CD14-positive monocyte (primary cell): ENCODE data around the gene TMEM181. TPM values are rescaled to one million over a fixed set of nuclear protein-coding genes. Genes with fewer than 3 reads are reported as not detected.
A peak's percentile ranks its signal among the peaks of the same experiment; 100 is the strongest.

Experiments used
- DNase-seq, 3 donors: peaks; one replicate each; pipeline ENCODE4 v3.0.0-alpha.2; 2011 to 2022
- H2AFZ ChIP-seq: 2 replicates; pipeline ENCODE4 v1.6.0; 2012; ENCODE audit warnings: mild to moderate bottlenecking, low read depth, low read length, inconsistent platforms; ENCODE audit not compliant: insufficient read depth, poor library complexity, severe bottlenecking
- H3K27ac ChIP-seq, 2 donors: 1 replicate in 1 of 2; 2 replicates in 1 of 2; pipeline ENCODE4 v1.5.1; 2012 to 2013; ENCODE audit warnings: low read length in 2 of 2, control low read depth in 1 of 2, inconsistent platforms in 1 of 2, low read depth in 1 of 2, mild to moderate bottlenecking in 1 of 2
- H3K27me3 ChIP-seq, 2 donors: one replicate each; pipeline versions ENCODE4 v1.6.0 to v1.6.1; 2011 to 2013; ENCODE audit warnings: low read length in 2 of 2; ENCODE audit not compliant: control insufficient read depth in 2 of 2, insufficient read depth in 2 of 2
- H3K36me3 ChIP-seq, 2 donors: replicated peaks in 1 of 2; 1 replicate in 1 of 2; 2 replicates in 1 of 2; pipeline versions ENCODE4 v1.5.1 to v1.6.1; 2012 to 2013; ENCODE audit warnings: low read length in 2 of 2, control low read depth in 1 of 2, inconsistent platforms in 1 of 2, mild to moderate bottlenecking in 1 of 2; ENCODE audit not compliant: insufficient read depth in 2 of 2, control insufficient read depth in 1 of 2
- H3K4me1 ChIP-seq, 2 donors: 1 replicate in 1 of 2; 2 replicates in 1 of 2; pipeline versions ENCODE4 v1.5.1 to v1.6.1; 2012 to 2013; ENCODE audit warnings: low read length in 2 of 2, control low read depth in 1 of 2, inconsistent platforms in 1 of 2, mild to moderate bottlenecking in 1 of 2, moderate library complexity in 1 of 2; ENCODE audit not compliant: insufficient read depth in 2 of 2, control insufficient read depth in 1 of 2
- H3K4me2 ChIP-seq: replicated peaks from 2 replicates; pipeline ENCODE3; 2012; ENCODE audit warnings: low read length, moderate library complexity, mild to moderate bottlenecking; ENCODE audit not compliant: poor library complexity, severe bottlenecking; ENCODE audit errors: extremely low read depth
- H3K4me3 ChIP-seq, 3 experiments: fragments of 200-600 bp in 1 of 3; sonication (generic) in 1 of 3; replicated peaks in 1 of 3; 1 replicate in 2 of 3; 2 replicates in 1 of 3; pipeline ENCODE4 v1.5.1; 2011 to 2013; ENCODE audit warnings: low read length in 3 of 3, mild to moderate bottlenecking in 3 of 3, control low read depth in 2 of 3, low read depth in 2 of 3, inconsistent platforms in 1 of 3, moderate library complexity in 1 of 3
- H3K79me2 ChIP-seq: 2 replicates; pipeline ENCODE4 v1.6.0; 2012; ENCODE audit warnings: mild to moderate bottlenecking, control low read depth, inconsistent platforms, low read length, moderate library complexity; ENCODE audit not compliant: insufficient read depth
- H3K9ac ChIP-seq: 2 replicates; pipeline ENCODE4 v1.6.0; 2017; ENCODE audit warnings: low read length, mild to moderate bottlenecking; ENCODE audit not compliant: insufficient read depth, poor library complexity, severe bottlenecking
- H3K9me3 ChIP-seq, 2 donors: replicated peaks in 1 of 2; 1 replicate in 1 of 2; 2 replicates in 1 of 2; pipeline versions ENCODE4 v1.5.1 to v1.6.1; 2012 to 2013; ENCODE audit warnings: low read length in 2 of 2, control low read depth in 1 of 2; ENCODE audit not compliant: control insufficient read depth in 1 of 2, insufficient read depth in 1 of 2
- H4K20me1 ChIP-seq: 2 replicates; pipeline ENCODE4 v1.6.0; 2012; ENCODE audit warnings: mild to moderate bottlenecking, low read length, control low read depth, moderate library complexity; ENCODE audit not compliant: insufficient read depth
- H3K27ac Mint-ChIP-seq, 7 donors: one replicate each; pipeline ENCODE4 v1.8.0; 2020; ENCODE audit warnings: mild to moderate bottlenecking in 7 of 7, mixed read lengths in 7 of 7, moderate library complexity in 6 of 7, inconsistent platforms in 2 of 7
- H3K27me3 Mint-ChIP-seq, 3 donors: one replicate each; pipeline ENCODE4 v1.8.0; 2021 to 2022; ENCODE audit warnings: low read depth in 3 of 3, mild to moderate bottlenecking in 3 of 3, mixed read lengths in 3 of 3, moderate library complexity in 3 of 3, inconsistent platforms in 1 of 3
- H3K36me3 Mint-ChIP-seq, 2 donors: one replicate each; pipeline ENCODE4 v1.8.0; 2020; ENCODE audit warnings: mixed read lengths in 2 of 2, inconsistent platforms in 1 of 2, mild to moderate bottlenecking in 1 of 2
- H3K4me1 Mint-ChIP-seq: one replicate; pipeline ENCODE4 v1.8.0; 2020; ENCODE audit warnings: mild to moderate bottlenecking, mixed read lengths
- H3K4me3 Mint-ChIP-seq, 2 donors: one replicate each; pipeline ENCODE4 v1.8.0; 2020; ENCODE audit warnings: mild to moderate bottlenecking in 2 of 2, mixed read lengths in 2 of 2, moderate library complexity in 1 of 2
- H3K9me3 Mint-ChIP-seq, 7 donors: one replicate each; pipeline ENCODE4 v1.8.0; 2020 to 2022; ENCODE audit warnings: mixed read lengths in 7 of 7, mild to moderate bottlenecking in 6 of 7, moderate library complexity in 6 of 7, inconsistent platforms in 2 of 7
- WGBS: methylation state at CpG from one replicate; pipeline ENCODE4 v1.1.5; 2013; ENCODE audit warnings: missing lambda C conversion rate; ENCODE audit not compliant: insufficient coverage; 5-methylcytosine and 5-hydroxymethylcytosine counted together
- intact Hi-C, 2 donors: fragments of 100-400 bp; cut with micrococcal nuclease; formaldehyde crosslinking; loops; one replicate each; pipeline versions ENCODE4 v1.15.0 to v1.15.1; 2023
- polyA plus RNA-seq, 3 donors: library from polyadenylated mRNA; depleted of rRNA in 1 of 3; unstranded in 2 of 3; stranded (reverse) in 1 of 3; fragments of 300-500 nt in 2 of 3; fragments of >200 nt in 1 of 3; fragmentation: Illumina TruSeq in 2 of 3; gene quantifications; 1 replicate in 2 of 3; 2 replicates in 1 of 3; pipeline ENCODE4 v1.2.3, GENCODE V29; 2012 to 2021
- TF ChIP-seq, protein P1 (sequence below): fragments of 200-600 bp; IDR thresholded peaks from one replicate; pipeline ENCODE4 v1.8.0; 2022; ENCODE audit warnings: antibody characterized with exemption, mild to moderate bottlenecking

TMEM181 gene
- polyA plus RNA-seq, 3 donors = 2.4 to 6.8 (median 2.6) TPM

DNA sequence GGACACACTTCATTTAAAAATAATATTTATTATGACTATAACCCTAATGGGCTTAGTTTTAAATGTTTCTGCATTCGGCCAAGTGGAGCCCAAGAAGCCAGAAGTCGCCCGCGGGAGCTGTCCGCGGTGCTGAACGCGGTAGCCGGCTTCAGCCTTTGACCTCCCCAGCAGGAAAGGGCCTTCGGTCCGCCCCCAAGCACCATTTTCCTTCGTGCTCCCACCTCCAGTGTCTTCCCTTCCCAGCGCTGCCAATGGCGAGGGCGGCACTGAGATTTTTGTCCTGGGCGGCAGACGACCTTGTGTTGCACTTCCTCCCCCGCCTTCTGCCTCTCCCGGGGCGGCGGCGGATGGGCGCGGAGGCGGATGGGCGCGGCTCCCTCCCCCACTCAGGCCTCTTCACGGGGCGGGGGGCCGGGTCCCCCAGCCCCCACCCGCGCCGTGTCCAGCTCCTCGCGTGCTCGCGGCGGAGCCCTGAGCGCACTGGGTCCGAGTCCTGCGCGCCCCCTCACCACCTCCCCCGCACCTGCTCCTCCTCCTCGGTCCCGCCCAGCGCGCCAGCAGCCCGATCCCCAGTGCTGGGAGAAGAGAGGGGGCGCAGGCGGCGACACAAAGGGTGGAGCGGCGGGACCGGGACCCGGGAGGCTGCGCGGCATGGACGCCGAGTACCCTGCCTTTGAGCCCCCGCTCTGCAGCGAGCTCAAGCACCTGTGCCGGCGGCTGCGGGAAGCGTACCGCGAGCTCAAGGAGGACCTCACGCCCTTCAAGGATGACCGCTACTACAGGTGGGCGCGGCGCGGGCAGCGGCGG lies 23.6 kb upstream of the TMEM181 start:
- Histone ChIP-seq H3K4me2 (peak overlapping the region; percentile 78), H2AFZ (peak overlapping the region; percentile 70), H3K36me3 (no peaks in the 10 kb centered on the region), H3K4me1 (peaks cover 5 to 13% of the 10 kb centered on the region in 2 donors), H3K79me2 (no peaks in the 10 kb centered on the region), H4K20me1 (no peaks in the 10 kb centered on the region), H3K27ac (no peak overlapping the region), H3K9me3 (peaks cover 0 to 11% of the 10 kb centered on the region in 2 donors), H3K27me3 (peaks cover 40 to 50% of the 10 kb centered on the region in 2 donors), H3K4me3 (peak overlapping the region in 2 of 3 experiments; percentile 15 to 69), H3K9ac (no peak overlapping the region)
- Mint-ChIP-seq H3K4me3 (peak overlapping the region; percentile 50 to 87), H3K27ac (no peak overlapping the region), H3K9me3 (peaks cover 0 to 24% (median 7%) of the 10 kb centered on the region in 7 donors), H3K36me3 (no peaks in the 10 kb centered on the region), H3K27me3 (peaks cover 52 to 91% (median 64%) of the 10 kb centered on the region in 3 donors), H3K4me1 (no peaks in the 10 kb centered on the region)
- intact Hi-C loops = no loop called here
- peak; percentile 31 to 41 (median 32) for DNase-seq
- TF ChIP-seq, protein P1, sequence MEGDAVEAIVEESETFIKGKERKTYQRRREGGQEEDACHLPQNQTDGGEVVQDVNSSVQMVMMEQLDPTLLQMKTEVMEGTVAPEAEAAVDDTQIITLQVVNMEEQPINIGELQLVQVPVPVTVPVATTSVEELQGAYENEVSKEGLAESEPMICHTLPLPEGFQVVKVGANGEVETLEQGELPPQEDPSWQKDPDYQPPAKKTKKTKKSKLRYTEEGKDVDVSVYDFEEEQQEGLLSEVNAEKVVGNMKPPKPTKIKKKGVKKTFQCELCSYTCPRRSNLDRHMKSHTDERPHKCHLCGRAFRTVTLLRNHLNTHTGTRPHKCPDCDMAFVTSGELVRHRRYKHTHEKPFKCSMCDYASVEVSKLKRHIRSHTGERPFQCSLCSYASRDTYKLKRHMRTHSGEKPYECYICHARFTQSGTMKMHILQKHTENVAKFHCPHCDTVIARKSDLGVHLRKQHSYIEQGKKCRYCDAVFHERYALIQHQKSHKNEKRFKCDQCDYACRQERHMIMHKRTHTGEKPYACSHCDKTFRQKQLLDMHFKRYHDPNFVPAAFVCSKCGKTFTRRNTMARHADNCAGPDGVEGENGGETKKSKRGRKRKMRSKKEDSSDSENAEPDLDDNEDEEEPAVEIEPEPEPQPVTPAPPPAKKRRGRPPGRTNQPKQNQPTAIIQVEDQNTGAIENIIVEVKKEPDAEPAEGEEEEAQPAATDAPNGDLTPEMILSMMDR = no peak
- under 1% methylated on average over 57 of the region's 75 CpGs for WGBS

DNA sequence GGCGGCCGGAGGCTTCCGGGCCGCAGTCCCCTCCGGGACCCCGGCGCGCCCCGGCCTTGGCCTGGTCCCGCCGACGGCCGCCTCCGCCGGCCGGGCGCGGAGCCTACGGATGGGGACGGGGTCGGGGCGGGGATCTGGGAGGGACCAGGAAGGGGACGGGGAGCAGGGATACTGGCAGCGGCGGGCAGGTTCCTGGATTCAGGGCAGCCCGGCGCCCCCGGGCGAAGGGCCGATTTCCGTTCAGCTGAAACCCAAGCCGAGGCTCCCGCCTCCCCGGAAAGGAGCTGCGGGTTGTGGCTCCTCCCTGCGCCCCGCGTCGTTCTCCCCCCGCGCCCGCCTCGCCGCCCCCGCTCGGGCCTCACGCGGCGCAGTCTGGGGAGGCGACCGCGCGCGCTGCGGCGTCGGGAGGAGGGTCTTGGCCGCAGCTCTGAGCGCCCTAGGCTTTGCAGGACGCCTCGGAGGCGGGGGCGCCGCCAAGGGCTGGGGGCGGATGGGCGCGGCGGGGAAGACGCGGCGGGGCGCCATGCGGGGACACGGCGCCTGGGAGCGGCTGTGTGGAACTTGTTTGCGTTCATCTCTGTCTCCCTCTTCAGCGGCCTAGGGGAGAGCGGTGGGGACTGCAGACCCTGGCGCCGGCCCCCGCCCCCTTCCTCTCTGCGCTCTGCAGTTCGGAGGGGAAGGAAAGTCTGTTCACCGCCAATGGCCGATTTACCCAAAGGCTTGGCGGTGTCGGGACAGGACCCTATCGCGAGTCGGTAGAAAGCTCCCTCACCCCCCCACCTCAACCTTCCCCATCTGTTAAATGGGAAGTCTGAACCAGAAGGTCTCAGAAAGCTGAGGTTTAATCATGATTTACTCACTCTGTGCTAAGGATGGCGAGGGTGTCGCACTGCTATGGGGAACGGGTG lies 22.7 kb upstream of the TMEM181 start:
- Histone ChIP-seq H3K9ac (no peak overlapping the region), H3K9me3 (peaks cover 0 to 11% of the 10 kb centered on the region in 2 donors), H3K79me2 (no peaks in the 10 kb centered on the region), H3K27me3 (peaks cover 40 to 50% of the 10 kb centered on the region in 2 donors), H3K4me3 (peak overlapping the region in 1 of 3 experiments; percentile 69), H3K27ac (no peak overlapping the region), H4K20me1 (no peaks in the 10 kb centered on the region), H3K4me1 (peaks cover 5 to 13% of the 10 kb centered on the region in 2 donors), H3K36me3 (no peaks in the 10 kb centered on the region), H3K4me2 (peak overlapping the region; percentile 78), H2AFZ (peak overlapping the region; percentile 70)
- H3K27ac Mint-ChIP-seq = no peak overlapping the region
- TF ChIP-seq, protein P1 = no peak
- intact Hi-C loops = no loop called here
- H3K9me3 Mint-ChIP-seq = peaks cover 0 to 23% (median 7%) of the 10 kb centered on the region in 7 donors
- no peak for DNase-seq
- peak overlapping the region; percentile 24 to 79 for H3K4me3 Mint-ChIP-seq
- H3K4me1 Mint-ChIP-seq = no peaks in the 10 kb centered on the region
- no peaks in the 10 kb centered on the region for H3K36me3 Mint-ChIP-seq
- 2% methylated on average over 76 of the region's 94 CpGs for WGBS
- peaks cover 54 to 86% (median 69%) of the 10 kb centered on the region in 3 donors for H3K27me3 Mint-ChIP-seq
